PFSK-1 (cell line): ENCODE results near the gene ADAMTSL1.

Experiments used
- FOXP2 ChIP-seq: optimal IDR thresholded peaks from 2 replicates; pipeline ENCODE3; 2011; ENCODE audit warnings: borderline replicate concordance, control low read depth, inconsistent platforms; ENCODE audit not compliant: insufficient read depth; ENCODE audit errors: extremely low read length, extremely low read depth
- POLR2AphosphoS5 ChIP-seq: IDR thresholded peaks from 2 replicates; pipeline ENCODE4 v1.6.1; 2012; ENCODE audit warnings: low read depth, mild to moderate bottlenecking, control low read depth, low read length, moderate library complexity
- REST ChIP-seq, 2 experiments: IDR thresholded peaks; 2 replicates each; pipeline versions ENCODE4 v1.6.1 to v1.8.0; 2011 to 2012; ENCODE audit warnings: low read depth in 2 of 2, low read length in 2 of 2, control low read depth in 1 of 2, inconsistent platforms in 1 of 2, mild to moderate bottlenecking in 1 of 2, moderate library complexity in 1 of 2; ENCODE audit not compliant: insufficient read depth in 1 of 2
- SIN3A ChIP-seq: IDR thresholded peaks from 2 replicates; pipeline ENCODE4 v1.6.1; 2012; ENCODE audit warnings: mild to moderate bottlenecking, low read length, moderate library complexity, borderline replicate concordance; ENCODE audit not compliant: insufficient read depth
- TAF1 ChIP-seq: IDR thresholded peaks from 2 replicates; pipeline ENCODE4 v1.6.1; 2012; ENCODE audit warnings: low read length, control low read depth, borderline replicate concordance; ENCODE audit not compliant: insufficient read depth

ADAMTSL1 gene

DNA sequence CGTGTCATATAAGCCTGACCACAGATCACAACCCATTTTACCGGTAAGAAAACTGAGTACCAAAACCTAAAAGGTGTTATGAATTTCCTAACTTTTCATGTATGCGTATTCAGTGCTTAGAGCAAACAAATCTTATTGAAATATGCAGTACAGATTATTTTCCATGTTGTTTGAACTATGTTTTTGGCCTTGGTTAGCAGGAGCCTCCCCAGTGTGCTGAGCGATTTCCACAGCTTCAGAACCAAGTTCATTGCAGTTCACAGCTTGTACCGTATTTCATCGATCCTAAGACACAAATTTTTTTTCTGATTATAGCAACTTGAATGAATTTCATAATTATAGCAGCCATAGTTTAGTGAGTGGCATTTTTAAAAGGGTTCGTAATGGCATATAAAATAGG lies 13.7 kb downstream of the ADAMTSL1 start:
- no peak for TF ChIP-seq SIN3A
- TF ChIP-seq REST (IDR thresholded peaks at IDR 0.05; ENCODE audit: insufficient read depth in 1 of 2, low read depth in 2 of 2, low read length in 2 of 2) = no peak
- no peak for TF ChIP-seq TAF1
- TF ChIP-seq POLR2AphosphoS5 = no peak

GRCh38 chr9:18488886-18489285 lies 14.9 kb downstream of the ADAMTSL1 start:
- no peak for TF ChIP-seq SIN3A
- TF ChIP-seq POLR2AphosphoS5 = no peak
- TF ChIP-seq REST (IDR thresholded peaks at IDR 0.05; ENCODE audit: insufficient read depth in 1 of 2, low read depth in 2 of 2, low read length in 2 of 2) = no peak
- TF ChIP-seq TAF1 = no peak

GRCh38 chr9:18489861-18490260 lies 15.9 kb downstream of the ADAMTSL1 start:
- no peak for TF ChIP-seq REST (IDR thresholded peaks at IDR 0.05; ENCODE audit: insufficient read depth in 1 of 2, low read depth in 2 of 2, low read length in 2 of 2)
- no peak for TF ChIP-seq POLR2AphosphoS5
- no peak for TF ChIP-seq TAF1
- TF ChIP-seq SIN3A = no peak
- no peak for TF ChIP-seq FOXP2

DNA sequence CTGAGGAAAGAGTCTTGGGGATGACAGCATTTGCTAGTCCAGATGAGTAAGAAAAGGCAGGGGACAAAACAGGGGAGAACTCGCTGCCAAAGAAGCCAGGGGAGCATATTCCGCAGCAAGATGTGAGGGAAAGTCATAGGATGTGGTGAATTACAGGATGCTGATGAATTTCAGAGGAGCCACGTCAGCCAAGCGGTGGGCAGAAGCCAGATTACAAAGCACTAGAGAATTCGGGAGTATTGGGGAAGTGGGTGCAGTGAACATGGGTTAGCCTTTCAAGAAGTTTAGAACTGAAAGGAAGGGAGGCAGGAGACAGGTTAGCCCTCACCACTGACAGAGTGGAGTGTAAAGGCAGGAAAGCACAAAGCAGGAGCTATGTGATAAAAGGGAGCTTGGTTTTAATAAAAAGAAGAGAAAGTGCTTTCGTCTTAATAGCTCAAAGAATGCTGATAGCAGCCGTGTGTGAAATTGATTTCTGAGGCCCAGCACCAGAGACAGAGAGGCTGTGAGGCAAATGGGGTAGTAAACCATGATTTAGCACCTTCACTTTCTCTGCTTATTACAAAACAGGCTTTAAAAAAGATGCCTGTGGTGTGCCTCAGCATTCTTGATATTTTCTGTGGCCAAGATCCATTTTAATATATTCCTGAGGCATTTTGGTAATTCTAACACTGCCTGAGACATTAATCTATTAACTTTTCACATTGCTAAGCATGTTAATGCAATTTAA lies 16.9 kb downstream of the ADAMTSL1 start:
- TF ChIP-seq SIN3A = no peak
- no peak for TF ChIP-seq POLR2AphosphoS5
- TF ChIP-seq FOXP2 = no peak
- no peak for TF ChIP-seq REST (IDR thresholded peaks at IDR 0.05; ENCODE audit: insufficient read depth in 1 of 2, low read depth in 2 of 2, low read length in 2 of 2)
- no peak for TF ChIP-seq TAF1

- no peak for TF ChIP-seq FOXP2
- no peak for TF ChIP-seq POLR2AphosphoS5
- TF ChIP-seq SIN3A = no peak
- TF ChIP-seq TAF1 = no peak
- TF ChIP-seq REST (IDR thresholded peaks at IDR 0.05; ENCODE audit: insufficient read depth in 1 of 2, low read depth in 2 of 2, low read length in 2 of 2) = no peak
Observed at GRCh38 chr9:18492612-18493011, 18.7 kb downstream of the ADAMTSL1 start.
